Gastrocnemius medialis (tissue), 4 donors: ENCODE results near the gene PIK3R3. TPM values are rescaled to one million over a fixed set of nuclear protein-coding genes. Genes with fewer than 3 reads are reported as not detected.

ENCODE experiments used
- ATAC-seq, 2 donors: fragments of 150-250 bp; one replicate each; pipeline ENCODE4 v1.9.1; 2016
- DNase-seq, 2 donors: peaks; one replicate each; pipeline ENCODE4 v3.0.0-alpha.2; 2019
- H3K27ac ChIP-seq, 4 donors: fragments of 200-600 bp; sonication (generic); 1 replicate in 1 of 4; 2 replicates in 3 of 4; pipeline ENCODE4 v1.5.1; 2016 to 2018; ENCODE audit warnings: mild to moderate bottlenecking in 2 of 4, moderate library complexity in 1 of 4
- H3K27me3 ChIP-seq, 3 donors: fragments of 200-600 bp; sonication (generic) in 2 of 3; 1 replicate in 1 of 3; 2 replicates in 2 of 3; pipeline versions ENCODE4 v1.5.1 to v1.6.0; 2016 to 2019; ENCODE audit warnings: mild to moderate bottlenecking in 1 of 3, moderate library complexity in 1 of 3
- H3K36me3 ChIP-seq, 2 donors: fragments of 200-600 bp; sonication (generic) in 1 of 2; one replicate each; pipeline ENCODE4 v1.5.1; 2017 to 2018
- H3K4me1 ChIP-seq, 2 donors: fragments of 200-600 bp; sonication (generic) in 1 of 2; one replicate each; pipeline ENCODE4 v1.5.1; 2016 to 2017; ENCODE audit warnings: mild to moderate bottlenecking in 2 of 2
- H3K4me3 ChIP-seq, 4 donors: fragments of 200-600 bp; sonication (generic) in 3 of 4; 1 replicate in 1 of 4; 2 replicates in 3 of 4; pipeline ENCODE4 v1.5.1; 2016 to 2019; ENCODE audit warnings: mild to moderate bottlenecking in 2 of 4
- H3K9me3 ChIP-seq, 3 donors: fragments of 200-600 bp; sonication (generic) in 2 of 3; 1 replicate in 1 of 3; 2 replicates in 2 of 3; pipeline ENCODE4 v1.5.1; 2016 to 2019
- POLR2A ChIP-seq, 2 donors: fragments of 450-650 bp; IDR thresholded peaks; one replicate each; pipeline ENCODE4 v1.6.1; 2017; ENCODE audit warnings: antibody characterized with exemption in 2 of 2, mild to moderate bottlenecking in 2 of 2, moderate library complexity in 2 of 2
- in situ Hi-C, 4 donors: fragments of 200-750 bp; cut with MboI; loops; one replicate each; pipeline versions ENCODE4 v1.15.0 to v1.8.0; 2017; ENCODE audit warnings: low sequenced_read_pairs in 4 of 4
- intact Hi-C: fragments of 100-400 bp; cut with DNase I; formaldehyde crosslinking; loops from one replicate; pipeline ENCODE4 v1.15.1; 2023; ENCODE audit warnings: low total_unique reads
- total RNA-seq, 4 donors: library from RNA; depleted of rRNA; stranded (reverse); fragments of >200 nt; gene quantifications; one replicate each; pipeline versions ENCODE4 v1.1.0 to v1.2.3, GENCODE V29; 2016
- TF ChIP-seq, protein P1 (sequence below), 5 experiments: fragments of 450-650 bp in 3 of 5; fragments of 200-600 bp in 2 of 5; sonication (generic) in 2 of 5; IDR thresholded peaks in 4 of 5; conservative IDR thresholded peaks in 1 of 5; 1 replicate in 4 of 5; 2 replicates in 1 of 5; pipeline ENCODE4 v1.5.1; 2016 to 2019; ENCODE audit warnings: antibody characterized with exemption in 5 of 5, mild to moderate bottlenecking in 3 of 5, moderate library complexity in 3 of 5

PIK3R3 gene
- total RNA-seq, 4 donors from 2014 or later, result 12.1 to 23.8 (median 15.9) TPM

DNA sequence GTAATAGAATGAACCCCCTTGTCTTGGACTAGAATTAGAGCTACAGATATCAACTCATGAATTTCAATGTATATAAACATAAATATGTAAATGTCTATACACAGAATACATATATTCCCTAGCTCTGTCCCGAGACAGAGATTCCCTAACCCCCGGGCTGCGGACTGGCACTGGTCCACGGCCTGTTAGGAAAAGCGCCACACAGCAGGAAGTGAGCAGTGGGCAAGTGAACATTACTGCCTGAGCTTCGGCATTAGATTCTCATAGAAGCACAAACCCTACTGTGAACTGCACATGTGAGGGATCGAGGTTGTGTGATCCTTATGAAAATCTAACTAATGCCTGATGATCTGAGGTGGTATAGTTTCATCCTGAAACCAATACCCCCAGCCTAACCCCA is 51.2 kb downstream of the PIK3R3 start:
- Histone ChIP-seq H3K4me1 (peaks cover 0 to 8% of the 10 kb centered on the region in 2 donors), H3K27ac (peak overlapping the region in 2 of 4 donors; percentile 27 to 31), H3K36me3 (peaks cover 0 to 5% of the 10 kb centered on the region in 2 donors), H3K27me3 (no peaks in the 10 kb centered on the region), H3K4me3 (no peak overlapping the region), H3K9me3 (no peaks in the 10 kb centered on the region)
- ATAC-seq (no peak), DNase-seq (no peak)
- in situ Hi-C loops, result no loop called here
- intact Hi-C loops, result no loop called here
- TF ChIP-seq, protein P1, sequence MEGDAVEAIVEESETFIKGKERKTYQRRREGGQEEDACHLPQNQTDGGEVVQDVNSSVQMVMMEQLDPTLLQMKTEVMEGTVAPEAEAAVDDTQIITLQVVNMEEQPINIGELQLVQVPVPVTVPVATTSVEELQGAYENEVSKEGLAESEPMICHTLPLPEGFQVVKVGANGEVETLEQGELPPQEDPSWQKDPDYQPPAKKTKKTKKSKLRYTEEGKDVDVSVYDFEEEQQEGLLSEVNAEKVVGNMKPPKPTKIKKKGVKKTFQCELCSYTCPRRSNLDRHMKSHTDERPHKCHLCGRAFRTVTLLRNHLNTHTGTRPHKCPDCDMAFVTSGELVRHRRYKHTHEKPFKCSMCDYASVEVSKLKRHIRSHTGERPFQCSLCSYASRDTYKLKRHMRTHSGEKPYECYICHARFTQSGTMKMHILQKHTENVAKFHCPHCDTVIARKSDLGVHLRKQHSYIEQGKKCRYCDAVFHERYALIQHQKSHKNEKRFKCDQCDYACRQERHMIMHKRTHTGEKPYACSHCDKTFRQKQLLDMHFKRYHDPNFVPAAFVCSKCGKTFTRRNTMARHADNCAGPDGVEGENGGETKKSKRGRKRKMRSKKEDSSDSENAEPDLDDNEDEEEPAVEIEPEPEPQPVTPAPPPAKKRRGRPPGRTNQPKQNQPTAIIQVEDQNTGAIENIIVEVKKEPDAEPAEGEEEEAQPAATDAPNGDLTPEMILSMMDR (IDR thresholded peaks at IDR 0.05 in 4 of 5, conservative IDR thresholded peaks at IDR 0.05 in 1 of 5), result no peak
- TF ChIP-seq POLR2A (IDR thresholded peaks at IDR 0.05), result no peak

DNA sequence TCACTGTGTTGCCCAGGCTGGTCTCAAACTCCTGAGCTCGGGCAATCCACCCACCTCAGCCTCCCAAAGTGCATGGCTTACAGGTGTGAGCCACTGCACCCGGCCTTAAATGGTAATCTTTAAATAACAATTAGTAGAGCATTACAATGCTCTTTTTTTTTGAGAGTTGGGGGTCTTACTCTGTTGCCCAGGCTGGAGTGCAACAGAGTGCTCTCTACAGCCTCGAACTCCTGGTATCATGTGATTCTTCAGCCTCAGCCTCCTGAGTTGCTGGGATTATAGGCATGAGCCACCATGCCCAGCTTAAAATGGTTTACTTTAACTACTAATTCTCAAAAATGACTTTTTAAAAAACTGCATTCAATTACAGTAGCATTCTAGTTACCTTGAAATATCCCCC is 52.2 kb downstream of the PIK3R3 start:
- no peaks in the 10 kb centered on the region for H3K9me3 ChIP-seq
- no peak for TF ChIP-seq POLR2A (IDR thresholded peaks at IDR 0.05)
- TF ChIP-seq, protein P1 (IDR thresholded peaks at IDR 0.05 in 4 of 5, conservative IDR thresholded peaks at IDR 0.05 in 1 of 5), result no peak
- no peak overlapping the region for H3K4me3 ChIP-seq
- H3K36me3 ChIP-seq, result peaks cover 0 to 5% of the 10 kb centered on the region in 2 donors
- no peak for ATAC-seq
- in situ Hi-C loops (no loop called here), intact Hi-C loops (no loop called here)
- no peak overlapping the region for H3K27ac ChIP-seq
- H3K4me1 ChIP-seq, result peaks cover 0 to 8% of the 10 kb centered on the region in 2 donors
- H3K27me3 ChIP-seq, result no peaks in the 10 kb centered on the region
- DNase-seq, result no peak

DNA sequence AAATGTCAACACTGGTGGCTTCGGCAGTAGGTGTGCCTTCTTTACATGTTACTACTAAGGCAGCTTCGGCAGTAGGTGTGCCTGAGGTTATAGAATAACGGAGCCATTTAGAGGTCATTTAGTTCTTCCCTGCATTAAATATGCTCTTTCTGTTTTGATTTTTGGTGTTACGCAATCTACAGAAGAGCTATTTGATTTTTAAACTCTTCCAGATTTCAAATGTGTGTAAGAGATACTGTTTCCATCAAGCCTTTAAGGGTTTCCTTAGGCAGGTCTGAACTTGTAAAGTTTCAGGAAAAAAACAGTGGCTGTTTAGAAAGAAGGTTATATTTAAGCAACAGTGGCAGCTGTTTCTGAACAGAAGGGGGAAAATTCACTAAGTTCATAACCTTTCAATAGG is 54.8 kb downstream of the PIK3R3 start:
- Histone ChIP-seq H3K4me1 (peaks cover 0 to 3% of the 10 kb centered on the region in 2 donors), H3K4me3 (no peak overlapping the region), H3K9me3 (no peaks in the 10 kb centered on the region), H3K27ac (no peak overlapping the region), H3K27me3 (no peaks in the 10 kb centered on the region), H3K36me3 (peaks cover 0 to 5% of the 10 kb centered on the region in 2 donors)
- DNase-seq, result no peak
- in situ Hi-C loops (no loop called here), intact Hi-C loops (no loop called here)
- no peak for TF ChIP-seq POLR2A (IDR thresholded peaks at IDR 0.05)
- TF ChIP-seq, protein P1 (IDR thresholded peaks at IDR 0.05 in 4 of 5, conservative IDR thresholded peaks at IDR 0.05 in 1 of 5), result no peak
- ATAC-seq, result no peak

DNA sequence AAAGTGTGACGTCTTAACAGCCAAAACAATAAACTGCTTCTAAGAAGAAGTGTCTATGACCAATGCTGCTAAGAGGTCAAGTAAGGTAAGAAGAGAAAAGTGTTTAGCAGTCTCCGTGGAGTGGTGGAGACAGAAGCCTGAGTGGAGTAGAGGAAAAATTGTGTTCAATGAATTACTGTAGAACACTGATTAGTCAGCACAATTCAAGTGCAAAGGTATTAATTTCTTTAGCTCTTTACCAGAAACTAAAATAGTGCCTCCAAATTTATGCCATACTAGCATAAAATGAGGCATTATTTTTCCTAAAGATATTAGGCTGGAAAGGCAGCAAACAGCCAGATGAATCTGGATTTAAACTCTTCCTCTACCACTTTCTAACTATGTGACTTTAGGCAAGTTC is 56.1 kb downstream of the PIK3R3 start:
- Histone ChIP-seq H3K4me3 (no peak overlapping the region), H3K36me3 (peaks cover 0 to 5% of the 10 kb centered on the region in 2 donors), H3K27ac (no peak overlapping the region), H3K4me1 (no peaks in the 10 kb centered on the region), H3K27me3 (no peaks in the 10 kb centered on the region), H3K9me3 (no peaks in the 10 kb centered on the region)
- intact Hi-C loops, result no loop called here
- ATAC-seq (no peak), DNase-seq (no peak)
- TF ChIP-seq, protein P1 (IDR thresholded peaks at IDR 0.05 in 4 of 5, conservative IDR thresholded peaks at IDR 0.05 in 1 of 5), result no peak
- TF ChIP-seq POLR2A (IDR thresholded peaks at IDR 0.05), result no peak
- in situ Hi-C loops, result no loop called here

DNA sequence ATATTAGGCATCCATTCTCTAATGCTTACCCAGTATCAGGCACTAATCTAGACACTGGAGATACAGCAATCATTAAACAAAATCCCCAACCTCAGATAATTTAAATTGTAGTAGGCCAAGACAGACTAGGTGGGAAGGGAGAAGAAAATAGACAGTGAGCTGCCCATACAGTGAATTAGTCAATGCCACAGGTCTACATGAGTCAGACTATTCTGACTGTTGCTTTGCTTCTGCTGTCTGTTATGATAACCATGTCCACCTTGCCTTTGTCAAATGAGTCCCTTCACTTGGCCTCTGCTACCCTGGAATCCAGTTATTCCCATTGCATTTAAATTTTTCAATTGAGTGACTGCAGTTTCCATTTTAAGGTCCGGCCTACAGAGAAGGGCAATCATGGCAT is 59.5 kb downstream of the PIK3R3 start:
- Histone ChIP-seq H3K36me3 (peaks cover 0 to 5% of the 10 kb centered on the region in 2 donors), H3K9me3 (no peaks in the 10 kb centered on the region)
- ATAC-seq, result no peak

More for the DNA sequence above, 59.5 kb downstream of the PIK3R3 start:
- Histone ChIP-seq H3K27me3 (no peaks in the 10 kb centered on the region), H3K27ac (no peak overlapping the region), H3K4me1 (peaks cover 0 to 4% of the 10 kb centered on the region in 2 donors), H3K4me3 (no peak overlapping the region)
- no peak for DNase-seq
- in situ Hi-C loops (no loop called here), intact Hi-C loops (no loop called here)
- TF ChIP-seq, protein P1 (IDR thresholded peaks at IDR 0.05 in 4 of 5, conservative IDR thresholded peaks at IDR 0.05 in 1 of 5), result no peak
- TF ChIP-seq POLR2A (IDR thresholded peaks at IDR 0.05), result no peak
